H9 (cell line): Measurements from ENCODE around the gene ZNF638. TPM values are rescaled to one million over a fixed set of nuclear protein-coding genes. Genes with fewer than 3 reads are reported as not detected.
A peak's percentile ranks its signal among the peaks of the same experiment; 100 is the strongest.

Experiments used
- DNase-seq: peaks from one replicate; pipeline ENCODE4 v3.0.0-alpha.2; 2017
- H2AFZ ChIP-seq: one replicate; pipeline ENCODE4 v1.6.1; 2013; ENCODE audit warnings: mild to moderate bottlenecking, low read length, control low read depth, moderate library complexity
- H2AK5ac ChIP-seq: 2 replicates; pipeline ENCODE4 v1.6.1; 2013; ENCODE audit warnings: low read length, control low read depth, mixed read lengths; ENCODE audit not compliant: insufficient read length
- H2BK120ac ChIP-seq: one replicate; pipeline ENCODE4 v1.6.1; 2013; ENCODE audit warnings: low read depth, mild to moderate bottlenecking, low read length, control low read depth, inconsistent platforms; ENCODE audit not compliant: poor library complexity, severe bottlenecking
- H2BK12ac ChIP-seq: 2 replicates; pipeline ENCODE4 v1.6.1; 2013; ENCODE audit warnings: low read length, control low read depth, mixed read lengths, low read depth; ENCODE audit not compliant: insufficient read length
- H2BK15ac ChIP-seq: 2 replicates; pipeline ENCODE4 v1.6.1; 2013; ENCODE audit warnings: low read depth, low read length, control low read depth
- H2BK20ac ChIP-seq: one replicate; pipeline ENCODE4 v1.6.1; 2013; ENCODE audit warnings: low read depth, mild to moderate bottlenecking, low read length, control low read depth, inconsistent platforms; ENCODE audit not compliant: poor library complexity, severe bottlenecking
- H2BK5ac ChIP-seq: 2 replicates; pipeline ENCODE4 v1.6.1; 2013; ENCODE audit warnings: low read length, control low read depth, mixed read lengths; ENCODE audit not compliant: insufficient read length
- H3K14ac ChIP-seq: 2 replicates; pipeline ENCODE4 v1.6.1; 2013; ENCODE audit warnings: low read length, control low read depth; ENCODE audit not compliant: insufficient read depth
- H3K18ac ChIP-seq: 2 replicates; pipeline ENCODE4 v1.6.1; 2013; ENCODE audit warnings: low read depth, mild to moderate bottlenecking, mixed read lengths, low read length, control low read depth; ENCODE audit not compliant: insufficient read length
- H3K23ac ChIP-seq: 2 replicates; pipeline ENCODE4 v1.6.1; 2013; ENCODE audit warnings: low read length, control low read depth, mixed read lengths, low read depth; ENCODE audit not compliant: insufficient read length
- H3K23me2 ChIP-seq: 2 replicates; pipeline ENCODE4 v1.6.1; 2013; ENCODE audit warnings: low read depth, mild to moderate bottlenecking, mixed read lengths, low read length, control low read depth; ENCODE audit not compliant: insufficient read length, poor library complexity, severe bottlenecking
- H3K27ac ChIP-seq: 2 replicates; pipeline ENCODE4 v1.5.1; 2013; ENCODE audit warnings: low read length, control low read depth, mixed read lengths, low read depth; ENCODE audit not compliant: insufficient read length
- H3K27me3 ChIP-seq: 2 replicates; pipeline ENCODE4 v1.6.1; 2013; ENCODE audit warnings: low read length, control low read depth, inconsistent platforms; ENCODE audit not compliant: insufficient read depth
- H3K4ac ChIP-seq: 2 replicates; pipeline ENCODE4 v1.6.1; 2013; ENCODE audit warnings: low read depth, mild to moderate bottlenecking, control low read depth, inconsistent platforms, low read length, moderate library complexity
- H3K4me1 ChIP-seq: 2 replicates; pipeline ENCODE4 v1.6.1; 2013; ENCODE audit warnings: low read length, control low read depth, inconsistent platforms; ENCODE audit not compliant: insufficient read depth
- H3K4me2 ChIP-seq: 2 replicates; pipeline ENCODE4 v1.6.1; 2013; ENCODE audit warnings: low read length, control low read depth, mixed read lengths; ENCODE audit not compliant: insufficient read length, insufficient read depth
- H3K56ac ChIP-seq: 2 replicates; pipeline ENCODE4 v1.6.1; 2013; ENCODE audit warnings: low read depth, mild to moderate bottlenecking, mixed read lengths, low read length, control low read depth; ENCODE audit not compliant: insufficient read length
- H3K79me1 ChIP-seq: 2 replicates; pipeline ENCODE4 v1.6.1; 2013; ENCODE audit warnings: low read depth, mild to moderate bottlenecking, moderate library complexity, low read length, control low read depth, inconsistent platforms; ENCODE audit not compliant: insufficient read depth, poor library complexity, severe bottlenecking
- H3K79me2 ChIP-seq: 2 replicates; pipeline ENCODE4 v1.6.1; 2013; ENCODE audit warnings: low read length, control low read depth, inconsistent platforms; ENCODE audit not compliant: insufficient read depth
- H3K9ac ChIP-seq: 2 replicates; pipeline ENCODE4 v1.6.1; 2013; ENCODE audit warnings: low read length, control low read depth, mixed read lengths; ENCODE audit not compliant: insufficient read length; ENCODE audit errors: extremely low read depth
- H3K9me3 ChIP-seq: one replicate; pipeline ENCODE4 v1.6.1; 2013; ENCODE audit warnings: low read depth, low read length, inconsistent platforms; ENCODE audit not compliant: control insufficient read depth
- H3T11ph ChIP-seq: one replicate; pipeline ENCODE4 v1.6.1; 2013; ENCODE audit warnings: mild to moderate bottlenecking, low read length, control low read depth, inconsistent platforms
- H4K20me1 ChIP-seq: one replicate; pipeline ENCODE4 v1.6.1; 2013; ENCODE audit not compliant: control insufficient read depth, insufficient read length, insufficient read depth
- H4K5ac ChIP-seq: 2 replicates; pipeline ENCODE4 v1.6.1; 2013; ENCODE audit warnings: low read depth, mild to moderate bottlenecking, mixed read lengths, low read length, control low read depth; ENCODE audit not compliant: insufficient read length
- H4K8ac ChIP-seq: replicated peaks from 2 replicates; pipeline ENCODE4 v1.6.1; 2013; ENCODE audit warnings: low read length, control low read depth, mixed read lengths, low read depth; ENCODE audit not compliant: insufficient read length
- H4K91ac ChIP-seq: 2 replicates; pipeline ENCODE4 v1.6.1; 2013; ENCODE audit warnings: low read depth, mild to moderate bottlenecking, moderate library complexity, mixed read lengths, low read length, control low read depth; ENCODE audit not compliant: insufficient read length
- H3K27ac Mint-ChIP-seq, 3 experiments: 2 replicates in 2 of 3; 3 replicates in 1 of 3; pipeline ENCODE4 v1.8.0; 2020 to 2021; ENCODE audit warnings: mixed read lengths in 3 of 3, mild to moderate bottlenecking in 1 of 3, moderate library complexity in 1 of 3
- H3K27me3 Mint-ChIP-seq: 2 replicates; pipeline ENCODE4 v1.8.0; 2021; ENCODE audit warnings: low read depth, mild to moderate bottlenecking, moderate library complexity, mixed read lengths
- H3K36me3 Mint-ChIP-seq, 3 experiments: 2 replicates in 2 of 3; 3 replicates in 1 of 3; pipeline ENCODE4 v1.8.0; 2020 to 2021; ENCODE audit warnings: low read depth in 3 of 3, mixed read lengths in 3 of 3; ENCODE audit not compliant: insufficient read depth in 1 of 3
- H3K4me1 Mint-ChIP-seq, 2 experiments: 2 replicates each; pipeline ENCODE4 v1.8.0; 2020; ENCODE audit warnings: mixed read lengths in 2 of 2
- H3K4me3 Mint-ChIP-seq, 2 experiments: 2 replicates in 1 of 2; 3 replicates in 1 of 2; pipeline ENCODE4 v1.8.0; 2020 to 2021; ENCODE audit warnings: mild to moderate bottlenecking in 2 of 2, mixed read lengths in 2 of 2, moderate library complexity in 1 of 2
- H3K9me3 Mint-ChIP-seq, 2 experiments: 2 replicates in 1 of 2; 3 replicates in 1 of 2; pipeline ENCODE4 v1.8.0; 2020; ENCODE audit warnings: mild to moderate bottlenecking in 2 of 2, mixed read lengths in 2 of 2, moderate library complexity in 1 of 2
- WGBS: extraction: QIAGEN DNeasy Blood & Tissue Kit; methylation state at CpG from one replicate; pipeline ENCODE4 v1.1.7; 2013; ENCODE audit warnings: missing lambda C conversion rate, low lambda C conversion rate, mixed read lengths; ENCODE audit not compliant: insufficient read length; ENCODE audit errors: extremely low coverage; 5-methylcytosine and 5-hydroxymethylcytosine counted together
- total RNA-seq: library from RNA; stranded (reverse); gene quantifications from 2 replicates; pipeline ENCODE4 v1.2.1, GENCODE V29; 2021
- TF ChIP-seq, protein P1 (sequence below): fragments of 200-600 bp; sonication (generic); conservative IDR thresholded peaks from 3 replicates; pipeline ENCODE4 v1.8.0; 2021; ENCODE audit warnings: antibody characterized with exemption, mild to moderate bottlenecking

Gene ZNF638
- total RNA-seq, 1 experiment from 2014 or later: 146 TPM

GRCh38 chr2:71455011-71455740 lies 123.6 kb downstream of the ZNF638 start:
- peak overlapping the region; percentile 18 for H3K4me2 ChIP-seq
- no peaks in the 10 kb centered on the region for H4K20me1 ChIP-seq
- DNase-seq: peak; percentile 50

More at GRCh38 chr2:71455011-71455740, 123.6 kb downstream of the ZNF638 start:
- no peak overlapping the region for H2BK15ac ChIP-seq
- H3K79me1 ChIP-seq: no peaks in the 10 kb centered on the region
- no peak overlapping the region for H3K4ac ChIP-seq
- H2AK5ac ChIP-seq: no peak overlapping the region
- H3K27me3 ChIP-seq: peaks cover 16% of the 10 kb centered on the region; the same call in 1 of the 2 replicates
- H4K8ac ChIP-seq: no peak overlapping the region
- no peak overlapping the region for H2BK12ac ChIP-seq
- Mint-ChIP-seq H3K36me3 (no peaks in the 10 kb centered on the region), H3K4me1 (peaks cover 45 to 47% of the 10 kb centered on the region in 2 experiments), H3K4me3 (peak overlapping the region; percentile 36 to 77), H3K27me3 (peaks cover 62% of the 10 kb centered on the region), H3K27ac (peak overlapping the region in 1 of 3 experiments; percentile 95; a peak in 2 of 7 replicates), H3K9me3 (no peaks in the 10 kb centered on the region)
- H4K5ac ChIP-seq: no peak overlapping the region
- H3K9me3 ChIP-seq: no peaks in the 10 kb centered on the region
- H2BK20ac ChIP-seq: no peak overlapping the region
- H3K23me2 ChIP-seq: peaks cover 13% of the 10 kb centered on the region
- no peak overlapping the region for H2AFZ ChIP-seq
- H3K4me1 ChIP-seq: peaks cover 14% of the 10 kb centered on the region
- peak overlapping the region; percentile 54 for H3K27ac ChIP-seq
- no peak overlapping the region for H2BK5ac ChIP-seq
- H3K14ac ChIP-seq: no peak overlapping the region
- H2BK120ac ChIP-seq: no peak overlapping the region
- no peak overlapping the region for H3K9ac ChIP-seq
- H3K56ac ChIP-seq: no peak overlapping the region
- no peak overlapping the region for H3K23ac ChIP-seq
- TF ChIP-seq, protein P1, sequence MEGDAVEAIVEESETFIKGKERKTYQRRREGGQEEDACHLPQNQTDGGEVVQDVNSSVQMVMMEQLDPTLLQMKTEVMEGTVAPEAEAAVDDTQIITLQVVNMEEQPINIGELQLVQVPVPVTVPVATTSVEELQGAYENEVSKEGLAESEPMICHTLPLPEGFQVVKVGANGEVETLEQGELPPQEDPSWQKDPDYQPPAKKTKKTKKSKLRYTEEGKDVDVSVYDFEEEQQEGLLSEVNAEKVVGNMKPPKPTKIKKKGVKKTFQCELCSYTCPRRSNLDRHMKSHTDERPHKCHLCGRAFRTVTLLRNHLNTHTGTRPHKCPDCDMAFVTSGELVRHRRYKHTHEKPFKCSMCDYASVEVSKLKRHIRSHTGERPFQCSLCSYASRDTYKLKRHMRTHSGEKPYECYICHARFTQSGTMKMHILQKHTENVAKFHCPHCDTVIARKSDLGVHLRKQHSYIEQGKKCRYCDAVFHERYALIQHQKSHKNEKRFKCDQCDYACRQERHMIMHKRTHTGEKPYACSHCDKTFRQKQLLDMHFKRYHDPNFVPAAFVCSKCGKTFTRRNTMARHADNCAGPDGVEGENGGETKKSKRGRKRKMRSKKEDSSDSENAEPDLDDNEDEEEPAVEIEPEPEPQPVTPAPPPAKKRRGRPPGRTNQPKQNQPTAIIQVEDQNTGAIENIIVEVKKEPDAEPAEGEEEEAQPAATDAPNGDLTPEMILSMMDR: peak; percentile 37; the same call in 2 of the 3 replicates
- no peak overlapping the region for H3T11ph ChIP-seq
- no peaks in the 10 kb centered on the region for H3K79me2 ChIP-seq
- WGBS: no CpG with 5 or more reads among the region's 8 CpGs
- no peak overlapping the region for H3K18ac ChIP-seq
- no peak overlapping the region for H4K91ac ChIP-seq
